GM12872 (cell line): ENCODE measurements around the gene MAP4K5.

Source experiments
- TF ChIP-seq, protein P1 (sequence below): IDR thresholded peaks from 3 replicates; pipeline ENCODE4 v1.5.1; 2011; ENCODE audit warnings: low read depth, mild to moderate bottlenecking, low read length, moderate library complexity; ENCODE audit not compliant: insufficient read depth

Gene MAP4K5

GRCh38 chr14:50398189-50398580, 134.2 kb downstream of the MAP4K5 start:
- TF ChIP-seq, protein P1, sequence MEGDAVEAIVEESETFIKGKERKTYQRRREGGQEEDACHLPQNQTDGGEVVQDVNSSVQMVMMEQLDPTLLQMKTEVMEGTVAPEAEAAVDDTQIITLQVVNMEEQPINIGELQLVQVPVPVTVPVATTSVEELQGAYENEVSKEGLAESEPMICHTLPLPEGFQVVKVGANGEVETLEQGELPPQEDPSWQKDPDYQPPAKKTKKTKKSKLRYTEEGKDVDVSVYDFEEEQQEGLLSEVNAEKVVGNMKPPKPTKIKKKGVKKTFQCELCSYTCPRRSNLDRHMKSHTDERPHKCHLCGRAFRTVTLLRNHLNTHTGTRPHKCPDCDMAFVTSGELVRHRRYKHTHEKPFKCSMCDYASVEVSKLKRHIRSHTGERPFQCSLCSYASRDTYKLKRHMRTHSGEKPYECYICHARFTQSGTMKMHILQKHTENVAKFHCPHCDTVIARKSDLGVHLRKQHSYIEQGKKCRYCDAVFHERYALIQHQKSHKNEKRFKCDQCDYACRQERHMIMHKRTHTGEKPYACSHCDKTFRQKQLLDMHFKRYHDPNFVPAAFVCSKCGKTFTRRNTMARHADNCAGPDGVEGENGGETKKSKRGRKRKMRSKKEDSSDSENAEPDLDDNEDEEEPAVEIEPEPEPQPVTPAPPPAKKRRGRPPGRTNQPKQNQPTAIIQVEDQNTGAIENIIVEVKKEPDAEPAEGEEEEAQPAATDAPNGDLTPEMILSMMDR: no peak

GRCh38 chr14:50397390-50398188, 134.8 kb downstream of the MAP4K5 start:
- TF ChIP-seq, protein P1: no peak

GRCh38 chr14:50396631-50397389, 135.6 kb downstream of the MAP4K5 start, which contains the start of gene CDKL1:
Gene CDKL1 (minus strand): TSS chr14:50396881. CDS start chr14:50395868, 1,013 bp downstream.
- TF ChIP-seq, protein P1: no peak

DNA sequence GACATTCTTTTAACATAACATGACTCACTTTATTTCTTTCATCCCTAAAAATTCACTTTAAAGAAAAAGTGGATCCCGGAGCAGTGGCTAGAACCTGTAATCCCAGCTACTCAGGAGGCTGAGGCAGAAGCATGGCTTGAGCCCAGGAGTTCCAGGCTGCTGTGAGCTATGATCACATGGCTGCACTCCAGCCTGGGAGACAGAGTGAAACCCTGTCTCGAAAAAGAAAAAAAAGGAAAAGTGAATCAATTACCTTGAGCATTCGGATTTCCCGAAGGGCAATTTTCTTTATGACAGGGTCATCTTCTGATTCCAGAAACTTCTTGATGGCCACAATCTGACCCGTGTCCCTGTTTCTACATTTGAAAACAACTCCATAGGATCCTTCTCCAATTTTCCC, 136.9 kb downstream of the MAP4K5 start:
- TF ChIP-seq, protein P1: no peak

- TF ChIP-seq, protein P1: no peak
Measured at GRCh38 chr14:50394713-50395112, 137.7 kb downstream of the MAP4K5 start.

DNA sequence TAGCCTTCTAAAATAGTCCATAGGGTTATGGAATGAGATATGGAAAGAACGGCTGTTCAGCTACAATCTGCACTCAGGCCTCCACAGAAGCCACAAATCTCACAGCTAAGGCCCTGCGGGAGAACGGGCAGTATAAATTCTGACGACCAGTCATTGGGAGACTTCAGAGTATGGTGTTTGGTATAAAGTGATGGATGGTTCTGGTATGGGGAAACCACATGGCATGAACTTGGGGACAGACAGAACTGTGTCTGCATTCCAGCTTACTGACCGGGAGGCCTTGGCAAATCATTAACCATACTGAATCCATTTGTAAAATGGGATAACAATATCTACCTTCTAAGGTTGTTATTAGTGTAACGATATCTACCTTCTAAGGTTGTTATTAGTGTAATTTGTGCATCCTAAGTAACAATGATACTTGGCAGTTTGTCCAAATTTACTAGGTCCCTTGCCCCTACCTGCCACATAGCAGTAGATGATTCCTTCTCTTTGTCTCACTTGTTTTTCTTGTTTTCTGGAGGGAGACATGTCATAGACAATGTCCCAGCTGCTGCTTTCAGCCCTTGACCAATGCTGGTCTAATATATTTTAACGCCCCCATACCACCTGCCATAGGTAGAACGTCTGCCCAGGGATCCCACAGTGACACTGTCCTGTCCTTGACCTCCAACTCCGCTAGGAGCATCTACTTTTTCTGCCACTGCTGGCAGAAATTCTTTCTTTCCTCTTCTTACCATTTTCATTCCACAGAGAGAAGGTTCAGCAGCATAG, 142.5 kb downstream of the MAP4K5 start:
- TF ChIP-seq, protein P1: no peak

GRCh38 chr14:50388256-50388931, 144.0 kb downstream of the MAP4K5 start:
- TF ChIP-seq, protein P1: no peak
